Measurements from ENCODE around the gene C1orf21.

C1orf21 gene

GRCh38 chr1:184418652-184419349 lies 32.0 kb downstream of the C1orf21 start:
- no peak for TF ChIP-seq CTCF (IDR thresholded peaks at IDR 0.05; ENCODE audit: low read depth, low read length)
- no peak for DNase-seq
- Histone ChIP-seq H3K36me3 (no peaks in the 10 kb centered on the region), H3K27me3 (no peaks in the 10 kb centered on the region), H3K4me3 (ENCODE audit: low read depth, low read length) (no peak overlapping the region), H3K4me1 (peaks cover 6% of the 10 kb centered on the region), H3K9me3 (no peaks in the 10 kb centered on the region)

GRCh38 chr1:184419350-184420161 lies 32.7 kb downstream of the C1orf21 start:
- TF ChIP-seq CTCF (IDR thresholded peaks at IDR 0.05; ENCODE audit: low read depth, low read length): no peak
- H3K4me3 ChIP-seq (ENCODE audit: low read depth, low read length): no peak overlapping the region
- no peaks in the 10 kb centered on the region for H3K36me3 ChIP-seq
- H3K27me3 ChIP-seq: no peaks in the 10 kb centered on the region
- H3K9me3 ChIP-seq: no peaks in the 10 kb centered on the region
- DNase-seq: no peak
- H3K4me1 ChIP-seq: peaks cover 6% of the 10 kb centered on the region

GRCh38 chr1:184422490-184423233 lies 35.8 kb downstream of the C1orf21 start:
- Histone ChIP-seq H3K4me3 (ENCODE audit: low read depth, low read length) (no peak overlapping the region), H3K36me3 (no peaks in the 10 kb centered on the region), H3K27me3 (no peaks in the 10 kb centered on the region), H3K4me1 (peaks cover 12% of the 10 kb centered on the region), H3K9me3 (no peaks in the 10 kb centered on the region)
- no peak for TF ChIP-seq CTCF (IDR thresholded peaks at IDR 0.05; ENCODE audit: low read depth, low read length)
- DNase-seq: no peak

GRCh38 chr1:184423649-184424048 lies 36.8 kb downstream of the C1orf21 start:
- Histone ChIP-seq H3K4me3 (ENCODE audit: low read depth, low read length) (no peak overlapping the region), H3K9me3 (no peaks in the 10 kb centered on the region), H3K4me1 (peaks cover 12% of the 10 kb centered on the region), H3K27me3 (no peaks in the 10 kb centered on the region), H3K36me3 (no peaks in the 10 kb centered on the region)
- DNase-seq: no peak
- no peak for TF ChIP-seq CTCF (IDR thresholded peaks at IDR 0.05; ENCODE audit: low read depth, low read length)

GRCh38 chr1:184424157-184424556 lies 37.3 kb downstream of the C1orf21 start:
- H3K9me3 ChIP-seq: no peaks in the 10 kb centered on the region
- TF ChIP-seq CTCF (IDR thresholded peaks at IDR 0.05; ENCODE audit: low read depth, low read length): no peak
- no peak overlapping the region for H3K4me3 ChIP-seq (ENCODE audit: low read depth, low read length)
- no peaks in the 10 kb centered on the region for H3K27me3 ChIP-seq
- DNase-seq: no peak
- no peaks in the 10 kb centered on the region for H3K36me3 ChIP-seq
- H3K4me1 ChIP-seq: peaks cover 12% of the 10 kb centered on the region
